ENCODE measurements around the gene OXCT1.
"Not testable (repeated sequence)": the region's sequence is repeated elsewhere in the genome, so short reads cannot be mapped to it uniquely, and the experiment has no call there.

Gene OXCT1

DNA sequence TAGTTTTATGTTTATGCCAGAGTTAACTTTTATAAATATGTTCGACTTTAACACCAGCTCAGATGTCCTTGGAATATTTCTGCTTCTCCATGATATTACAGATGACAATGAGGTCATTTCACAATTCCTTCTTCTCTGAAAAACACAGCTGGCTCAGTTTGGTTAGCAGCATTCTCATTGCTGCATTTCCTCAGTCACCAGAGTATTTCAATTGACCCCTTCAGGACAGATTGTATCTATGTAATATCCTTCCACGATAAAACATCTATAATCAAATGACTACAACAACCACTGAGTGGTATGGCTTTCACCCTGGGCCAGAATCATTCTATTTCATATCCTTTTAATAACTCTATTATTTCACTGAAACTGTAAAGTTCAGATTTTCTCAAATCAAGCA lies 148.7 kb downstream of the OXCT1 start:
- no peak for DNase-seq (ENCODE audit: low read depth, low spot score)

DNA sequence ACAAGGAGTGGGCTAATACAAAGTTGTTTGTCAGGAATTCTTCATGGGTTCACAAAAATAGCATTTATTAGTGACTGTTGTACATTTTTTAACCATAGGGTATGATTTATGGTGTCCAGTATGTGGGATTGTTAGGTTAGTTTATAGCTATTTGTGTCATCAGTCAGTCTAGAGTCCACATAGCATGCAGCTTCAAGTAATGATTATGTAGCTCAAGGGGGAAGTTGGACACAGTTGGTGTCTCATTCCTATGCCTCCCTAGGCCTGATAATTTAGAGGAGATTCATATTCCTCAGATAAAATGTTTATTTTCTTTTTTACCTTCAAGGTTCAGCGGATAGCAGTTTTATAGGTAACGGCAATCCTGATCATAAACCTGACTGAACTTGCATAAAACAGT lies 153.8 kb downstream of the OXCT1 start:
- no peak for DNase-seq (ENCODE audit: low read depth, low spot score)

- DNase-seq (ENCODE audit: low read depth, low spot score), result not testable (repeated sequence)
These were observed 155.8 kb downstream of the OXCT1 start for GRCh38 chr5:41714446-41714845.

- DNase-seq (ENCODE audit: low read depth, low spot score), result peak; percentile 38
These were observed 161.7 kb downstream of the OXCT1 start for GRCh38 chr5:41708604-41708940.

GRCh38 chr5:41707853-41708603 lies 162.2 kb downstream of the OXCT1 start:
- DNase-seq (ENCODE audit: low read depth, low spot score), result peak; percentile 44

- DNase-seq (ENCODE audit: low read depth, low spot score), result peak; percentile 3
These were observed 174.2 kb downstream of the OXCT1 start for GRCh38 chr5:41695920-41696582.

DNA sequence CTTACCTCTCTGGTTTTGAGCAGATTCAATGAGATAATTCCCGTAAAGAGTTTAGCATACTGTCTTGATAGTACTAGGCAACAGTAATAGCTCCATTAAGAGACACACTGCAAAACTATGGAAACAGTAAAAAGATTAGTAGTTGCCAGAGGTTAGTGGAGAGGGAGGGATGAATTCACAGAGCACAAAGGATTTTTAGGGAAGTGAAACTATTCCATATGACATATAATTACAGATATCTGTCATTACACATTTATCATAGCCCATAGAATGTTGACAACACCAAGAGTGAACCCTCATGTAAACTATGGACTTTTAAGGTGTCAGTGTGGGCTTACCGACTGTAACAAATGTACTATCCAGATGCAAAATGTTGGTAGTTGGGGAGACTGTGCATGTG lies 183.5 kb downstream of the OXCT1 start:
- DNase-seq (ENCODE audit: low read depth, low spot score), result no peak

GRCh38 chr5:41686191-41686590 lies 184.0 kb downstream of the OXCT1 start:
- no peak for DNase-seq (ENCODE audit: low read depth, low spot score)

DNA sequence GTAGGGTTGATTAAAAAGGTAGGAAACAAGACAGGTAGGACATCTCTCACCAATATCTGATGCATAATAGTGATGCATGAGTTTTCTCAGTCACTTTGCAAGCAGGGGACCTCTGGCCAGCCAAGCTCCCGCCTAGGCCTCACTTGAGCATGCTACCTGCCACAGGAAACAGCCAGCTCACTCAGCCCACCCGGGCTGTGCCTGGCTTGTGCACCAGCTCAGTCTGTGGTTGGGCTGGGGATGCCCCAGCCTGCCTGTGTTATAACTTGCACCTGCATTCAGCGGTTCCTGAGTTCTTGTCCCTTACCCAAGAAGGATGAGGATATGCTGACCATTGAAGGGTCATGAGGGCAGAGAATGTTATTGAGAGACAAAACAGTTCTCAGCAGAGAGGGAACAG lies 187.0 kb downstream of the OXCT1 start:
- DNase-seq (ENCODE audit: low read depth, low spot score), result no peak

- DNase-seq (ENCODE audit: low read depth, low spot score), result no peak
These were observed 187.6 kb downstream of the OXCT1 start for GRCh38 chr5:41682641-41683040.

- DNase-seq (ENCODE audit: low read depth, low spot score), result no peak
These were observed 188.4 kb downstream of the OXCT1 start for GRCh38 chr5:41681840-41682239.
